Sigmoid colon (tissue), 7 donors: ENCODE results near the gene RAB3GAP2. TPM values are rescaled to one million over a fixed set of nuclear protein-coding genes. Genes with fewer than 3 reads are reported as not detected.

ENCODE experiments used
- DNase-seq: peaks from one replicate; pipeline ENCODE4 v3.0.0-alpha.2; 2019
- H3K27ac ChIP-seq, 4 donors: fragments of 200-600 bp; sonication (generic); one replicate each; pipeline ENCODE4 v1.5.1; 2016 to 2019; ENCODE audit warnings: mild to moderate bottlenecking in 1 of 4
- H3K27me3 ChIP-seq, 3 donors: fragments of 200-600 bp; sonication (generic); one replicate each; pipeline ENCODE4 v1.5.1; 2019; ENCODE audit warnings: mild to moderate bottlenecking in 1 of 3
- H3K36me3 ChIP-seq, 4 donors: fragments of 200-600 bp; sonication (generic); one replicate each; pipeline ENCODE4 v1.5.1; 2016 to 2019
- H3K4me1 ChIP-seq, 4 donors: fragments of 200-600 bp; sonication (generic); one replicate each; pipeline ENCODE4 v1.5.1; 2017 to 2019
- H3K4me3 ChIP-seq, 4 donors: fragments of 200-600 bp; sonication (generic); one replicate each; pipeline ENCODE4 v1.5.1; 2017 to 2019; ENCODE audit warnings: mild to moderate bottlenecking in 2 of 4, moderate library complexity in 1 of 4
- H3K9me3 ChIP-seq, 4 donors: fragments of 200-600 bp in 3 of 4; sonication (generic) in 3 of 4; one replicate each; pipeline versions ENCODE4 v1.5.1 to v1.6.1; 2013 to 2019
- CTCF ChIP-seq, 4 experiments: fragments of 450-650 bp in 3 of 4; fragments of 200-600 bp in 1 of 4; IDR thresholded peaks; one replicate each; pipeline ENCODE4 v1.5.1; 2016 to 2019; ENCODE audit warnings: antibody characterized with exemption in 4 of 4, mild to moderate bottlenecking in 3 of 4, moderate library complexity in 2 of 4
- EP300 ChIP-seq, 4 donors: sonication (generic); formaldehyde crosslinking; IDR thresholded peaks; one replicate each; pipeline ENCODE4 v1.6.1; 2017; ENCODE audit warnings: antibody characterized with exemption in 4 of 4
- POLR2A ChIP-seq, 2 donors: fragments of 450-650 bp; IDR thresholded peaks; one replicate each; pipeline ENCODE4 v1.6.1; 2016; ENCODE audit warnings: antibody characterized with exemption in 2 of 2, mild to moderate bottlenecking in 2 of 2, moderate library complexity in 2 of 2
- POLR2AphosphoS5 ChIP-seq, 4 donors: sonication (generic); formaldehyde crosslinking; IDR thresholded peaks; one replicate each; pipeline ENCODE4 v1.6.1; 2017; ENCODE audit warnings: antibody characterized with exemption in 4 of 4
- WGBS, 2 donors: extraction: QIAGEN DNeasy Blood & Tissue Kit; methylation state at CpG; one replicate each; pipeline ENCODE4 v1.1.7; 2013; 5-methylcytosine and 5-hydroxymethylcytosine counted together
- intact Hi-C: fragments of 100-400 bp; cut with DNase I; formaldehyde crosslinking; loops from one replicate; pipeline ENCODE4 v1.15.1; 2023
- polyA plus RNA-seq, 3 donors: library from polyadenylated mRNA; stranded (reverse); fragments of 200-250 nt; gene quantifications; one replicate each; pipeline ENCODE4 v1.2.3, GENCODE V29; 2013
- total RNA-seq, 4 donors: library from RNA; depleted of rRNA; stranded (reverse); fragments of >200 nt; gene quantifications; one replicate each; pipeline ENCODE4 v1.1.0, GENCODE V29; 2016
- donor health status: healthy with polysubstance abuse.
- donor health status: Bipolar disorder and iron deficiency.
- donor health status: healthy.

The RAB3GAP2 gene
- total and polyA plus RNA-seq, 7 donors = 3.0 to 31.6 (median 22.7) TPM

- DNase-seq = no peak
- Histone ChIP-seq H3K9me3 (no peaks in the 10 kb centered on the region), H3K27ac (no peak overlapping the region), H3K4me1 (peaks cover 0 to 12% (median 3%) of the 10 kb centered on the region in 4 donors), H3K36me3 (peaks cover 0 to 34% (median 8%) of the 10 kb centered on the region in 4 donors), H3K4me3 (no peak overlapping the region), H3K27me3 (no peaks in the 10 kb centered on the region)
- intact Hi-C loops = no loop called here
- no peak for TF ChIP-seq POLR2A (IDR thresholded peaks at IDR 0.05)
- TF ChIP-seq CTCF (IDR thresholded peaks at IDR 0.05) = no peak
- TF ChIP-seq EP300 (IDR thresholded peaks at IDR 0.05) = no peak
- no peak for TF ChIP-seq POLR2AphosphoS5 (IDR thresholded peaks at IDR 0.05)
Measured at GRCh38 chr1:220123889-220124288, 148.4 kb downstream of the RAB3GAP2 start.

- Histone ChIP-seq H3K27ac (no peak overlapping the region), H3K36me3 (peaks cover 0 to 26% (median 2%) of the 10 kb centered on the region in 4 donors), H3K4me3 (no peak overlapping the region), H3K9me3 (no peaks in the 10 kb centered on the region), H3K27me3 (no peaks in the 10 kb centered on the region), H3K4me1 (peaks cover 0 to 12% (median 3%) of the 10 kb centered on the region in 4 donors)
- DNase-seq = no peak
- intact Hi-C loops = no loop called here
- TF ChIP-seq POLR2AphosphoS5 (IDR thresholded peaks at IDR 0.05) (no peak), CTCF (IDR thresholded peaks at IDR 0.05) (no peak), EP300 (IDR thresholded peaks at IDR 0.05) (no peak), POLR2A (IDR thresholded peaks at IDR 0.05) (no peak)
Measured at GRCh38 chr1:220123066-220123465, 149.2 kb downstream of the RAB3GAP2 start.

GRCh38 chr1:220121791-220122530 is 150.3 kb downstream of the RAB3GAP2 start:
- DNase-seq = no peak
- Histone ChIP-seq H3K36me3 (peaks cover 0 to 15% (median 0%) of the 10 kb centered on the region in 4 donors), H3K4me1 (peaks cover 0 to 12% (median 3%) of the 10 kb centered on the region in 4 donors), H3K27ac (no peak overlapping the region), H3K9me3 (no peaks in the 10 kb centered on the region), H3K27me3 (no peaks in the 10 kb centered on the region), H3K4me3 (no peak overlapping the region)
- 33 to 70% methylated on average over 8 of the region's 8 CpGs for WGBS, 2 donors
- intact Hi-C loops = no loop called here
- no peak for TF ChIP-seq CTCF (IDR thresholded peaks at IDR 0.05)
- no peak for TF ChIP-seq EP300 (IDR thresholded peaks at IDR 0.05)
- no peak for TF ChIP-seq POLR2A (IDR thresholded peaks at IDR 0.05)
- no peak for TF ChIP-seq POLR2AphosphoS5 (IDR thresholded peaks at IDR 0.05)

- Histone ChIP-seq H3K36me3 (peaks cover 0 to 34% (median 1%) of the 10 kb centered on the region in 4 donors), H3K4me1 (peaks cover 0 to 4% (median 0%) of the 10 kb centered on the region in 4 donors), H3K9me3 (no peaks in the 10 kb centered on the region), H3K27ac (no peak overlapping the region), H3K27me3 (no peaks in the 10 kb centered on the region), H3K4me3 (no peak overlapping the region)
- intact Hi-C loops = no loop called here
- DNase-seq = no peak
- TF ChIP-seq POLR2AphosphoS5 (IDR thresholded peaks at IDR 0.05) = no peak
- TF ChIP-seq EP300 (IDR thresholded peaks at IDR 0.05) = no peak
- TF ChIP-seq CTCF (IDR thresholded peaks at IDR 0.05) = no peak
- TF ChIP-seq POLR2A (IDR thresholded peaks at IDR 0.05) = no peak
- WGBS, 2 donors = 18 to 75% methylated on average over 6 of the region's 6 CpGs
Measured at GRCh38 chr1:220119043-220119512, 153.2 kb downstream of the RAB3GAP2 start.
